ENCODE results near the gene PSMC4. TPM values are rescaled to one million over a fixed set of nuclear protein-coding genes. Genes with fewer than 3 reads are reported as not detected.

The PSMC4 gene
- total RNA-seq, 1 experiment from 2014 or later, result 120 TPM

DNA sequence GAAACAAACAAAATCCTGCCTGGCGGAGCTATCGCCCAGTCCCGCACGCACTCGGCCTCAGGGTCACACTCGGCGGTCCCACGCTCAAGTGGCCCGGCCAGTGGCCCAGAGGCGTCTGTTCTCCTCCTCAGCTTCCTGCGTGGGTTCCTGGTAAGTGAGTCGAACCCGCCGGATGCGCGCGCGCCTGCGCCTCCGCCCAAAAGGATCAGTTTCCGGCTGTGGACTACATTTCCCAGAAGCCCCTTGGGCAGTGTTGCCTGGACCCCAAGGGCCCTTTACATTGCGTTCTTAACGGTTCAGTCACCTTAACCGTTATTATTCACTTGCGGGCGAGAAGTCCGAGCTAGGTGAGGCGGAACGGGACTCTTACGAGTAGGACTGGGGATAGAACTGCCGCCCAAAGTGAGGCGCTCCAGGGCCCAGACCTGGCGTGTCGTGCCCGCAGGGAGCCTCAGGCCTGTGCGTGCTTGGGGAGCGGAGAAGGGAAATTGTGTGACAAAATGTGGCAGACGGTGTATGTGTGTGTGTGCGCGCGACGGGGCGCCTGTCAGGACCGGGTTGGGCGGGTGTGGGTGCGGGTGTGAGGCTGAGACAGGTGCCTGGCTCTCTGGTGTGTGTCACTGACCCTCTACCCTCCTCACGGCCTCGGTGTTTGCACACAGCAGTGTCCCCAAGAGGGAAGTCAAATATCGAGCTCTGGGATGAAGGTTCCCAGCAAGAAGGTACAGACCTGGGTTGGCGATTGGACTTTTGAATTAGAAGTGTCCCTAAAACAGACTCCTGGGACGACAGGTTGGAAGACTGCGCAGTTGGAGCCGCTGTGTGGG is 26.1 kb downstream of the PSMC4 start, which contains the start of gene ZNF546 (continued):
- TF ChIP-seq RAD21 (IDR thresholded peaks at IDR 0.05; ENCODE audit: low read depth) (no peak), FOSL1 (IDR thresholded peaks at IDR 0.05; ENCODE audit: low read depth) (no peak), SIN3A (IDR thresholded peaks at IDR 0.05; ENCODE audit: low read depth) (peak; percentile 89), ZFX (IDR thresholded peaks at IDR 0.05) (peak; percentile 66), SP1 (IDR thresholded peaks at IDR 0.05; ENCODE audit: low read depth) (no peak; the same call in 1 of the 2 replicates)

DNA sequence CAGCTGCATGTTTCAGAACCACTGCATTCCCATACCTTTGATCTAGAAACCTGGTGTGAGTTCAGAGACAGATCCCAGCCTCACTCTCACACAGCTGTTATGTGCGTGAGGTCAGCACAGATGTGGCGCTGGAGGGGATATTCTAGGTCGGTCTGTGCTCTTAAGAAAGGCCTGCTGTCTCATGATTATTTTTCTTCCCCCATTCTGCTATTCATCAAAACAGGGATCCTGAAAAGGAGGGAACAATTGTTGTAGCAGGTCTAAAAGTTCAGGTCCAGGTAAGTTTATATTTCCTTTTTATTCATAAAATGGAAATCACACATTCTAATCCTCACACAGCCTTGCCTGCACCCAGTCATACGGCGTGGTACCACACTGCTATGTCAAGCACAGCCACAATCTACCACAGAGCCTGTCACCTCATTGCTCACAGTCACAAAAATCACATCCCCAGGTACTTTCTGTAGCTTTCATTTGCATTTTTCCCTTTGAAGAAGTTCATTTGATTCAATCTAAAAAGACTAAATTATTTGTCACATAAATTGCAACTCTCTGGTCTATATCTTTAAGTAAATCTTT is 26.8 kb downstream of the PSMC4 start:
- ATAC-seq, result no peak
- CTCF ChIA-PET, result no interaction called here
- H3K27ac ChIP-seq (ENCODE audit: low read depth, low read length), result no peak overlapping the region
- no peak for TF ChIP-seq ZNF274 (IDR thresholded peaks at IDR 0.05; ENCODE audit: low read depth, low read length)
- TF ChIP-seq JUND (IDR thresholded peaks at IDR 0.05), result no peak
- TF ChIP-seq, protein P1, sequence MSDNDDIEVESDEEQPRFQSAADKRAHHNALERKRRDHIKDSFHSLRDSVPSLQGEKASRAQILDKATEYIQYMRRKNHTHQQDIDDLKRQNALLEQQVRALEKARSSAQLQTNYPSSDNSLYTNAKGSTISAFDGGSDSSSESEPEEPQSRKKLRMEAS (IDR thresholded peaks at IDR 0.05), result no peak
- no peak for TF ChIP-seq TCF7L2 (IDR thresholded peaks at IDR 0.05; ENCODE audit: borderline replicate concordance, extremely low read depth, insufficient read depth, insufficient read length)
- TF ChIP-seq CEBPB (IDR thresholded peaks at IDR 0.05; ENCODE audit: low read depth), result no peak
- TF ChIP-seq, protein P2, sequence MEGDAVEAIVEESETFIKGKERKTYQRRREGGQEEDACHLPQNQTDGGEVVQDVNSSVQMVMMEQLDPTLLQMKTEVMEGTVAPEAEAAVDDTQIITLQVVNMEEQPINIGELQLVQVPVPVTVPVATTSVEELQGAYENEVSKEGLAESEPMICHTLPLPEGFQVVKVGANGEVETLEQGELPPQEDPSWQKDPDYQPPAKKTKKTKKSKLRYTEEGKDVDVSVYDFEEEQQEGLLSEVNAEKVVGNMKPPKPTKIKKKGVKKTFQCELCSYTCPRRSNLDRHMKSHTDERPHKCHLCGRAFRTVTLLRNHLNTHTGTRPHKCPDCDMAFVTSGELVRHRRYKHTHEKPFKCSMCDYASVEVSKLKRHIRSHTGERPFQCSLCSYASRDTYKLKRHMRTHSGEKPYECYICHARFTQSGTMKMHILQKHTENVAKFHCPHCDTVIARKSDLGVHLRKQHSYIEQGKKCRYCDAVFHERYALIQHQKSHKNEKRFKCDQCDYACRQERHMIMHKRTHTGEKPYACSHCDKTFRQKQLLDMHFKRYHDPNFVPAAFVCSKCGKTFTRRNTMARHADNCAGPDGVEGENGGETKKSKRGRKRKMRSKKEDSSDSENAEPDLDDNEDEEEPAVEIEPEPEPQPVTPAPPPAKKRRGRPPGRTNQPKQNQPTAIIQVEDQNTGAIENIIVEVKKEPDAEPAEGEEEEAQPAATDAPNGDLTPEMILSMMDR (IDR thresholded peaks at IDR 0.05 in 2 of 3, conservative IDR thresholded peaks at IDR 0.05 in 1 of 3; ENCODE audit: borderline replicate concordance in 1 of 3, insufficient read depth in 1 of 3, low read depth in 2 of 3, low read length in 2 of 3), result no peak
- TF ChIP-seq EZH2phosphoT487 (IDR thresholded peaks at IDR 0.05; ENCODE audit: borderline replicate concordance), result no peak
- TF ChIP-seq, protein P3, sequence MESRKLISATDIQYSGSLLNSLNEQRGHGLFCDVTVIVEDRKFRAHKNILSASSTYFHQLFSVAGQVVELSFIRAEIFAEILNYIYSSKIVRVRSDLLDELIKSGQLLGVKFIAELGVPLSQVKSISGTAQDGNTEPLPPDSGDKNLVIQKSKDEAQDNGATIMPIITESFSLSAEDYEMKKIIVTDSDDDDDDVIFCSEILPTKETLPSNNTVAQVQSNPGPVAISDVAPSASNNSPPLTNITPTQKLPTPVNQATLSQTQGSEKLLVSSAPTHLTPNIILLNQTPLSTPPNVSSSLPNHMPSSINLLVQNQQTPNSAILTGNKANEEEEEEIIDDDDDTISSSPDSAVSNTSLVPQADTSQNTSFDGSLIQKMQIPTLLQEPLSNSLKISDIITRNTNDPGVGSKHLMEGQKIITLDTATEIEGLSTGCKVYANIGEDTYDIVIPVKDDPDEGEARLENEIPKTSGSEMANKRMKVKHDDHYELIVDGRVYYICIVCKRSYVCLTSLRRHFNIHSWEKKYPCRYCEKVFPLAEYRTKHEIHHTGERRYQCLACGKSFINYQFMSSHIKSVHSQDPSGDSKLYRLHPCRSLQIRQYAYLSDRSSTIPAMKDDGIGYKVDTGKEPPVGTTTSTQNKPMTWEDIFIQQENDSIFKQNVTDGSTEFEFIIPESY (IDR thresholded peaks at IDR 0.05; ENCODE audit: extremely low read depth, insufficient replicate concordance, low read length), result no peak
- TF ChIP-seq, protein P4, sequence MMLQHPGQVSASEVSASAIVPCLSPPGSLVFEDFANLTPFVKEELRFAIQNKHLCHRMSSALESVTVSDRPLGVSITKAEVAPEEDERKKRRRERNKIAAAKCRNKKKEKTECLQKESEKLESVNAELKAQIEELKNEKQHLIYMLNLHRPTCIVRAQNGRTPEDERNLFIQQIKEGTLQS (IDR thresholded peaks at IDR 0.05), result no peak
- TF ChIP-seq, protein P5, sequence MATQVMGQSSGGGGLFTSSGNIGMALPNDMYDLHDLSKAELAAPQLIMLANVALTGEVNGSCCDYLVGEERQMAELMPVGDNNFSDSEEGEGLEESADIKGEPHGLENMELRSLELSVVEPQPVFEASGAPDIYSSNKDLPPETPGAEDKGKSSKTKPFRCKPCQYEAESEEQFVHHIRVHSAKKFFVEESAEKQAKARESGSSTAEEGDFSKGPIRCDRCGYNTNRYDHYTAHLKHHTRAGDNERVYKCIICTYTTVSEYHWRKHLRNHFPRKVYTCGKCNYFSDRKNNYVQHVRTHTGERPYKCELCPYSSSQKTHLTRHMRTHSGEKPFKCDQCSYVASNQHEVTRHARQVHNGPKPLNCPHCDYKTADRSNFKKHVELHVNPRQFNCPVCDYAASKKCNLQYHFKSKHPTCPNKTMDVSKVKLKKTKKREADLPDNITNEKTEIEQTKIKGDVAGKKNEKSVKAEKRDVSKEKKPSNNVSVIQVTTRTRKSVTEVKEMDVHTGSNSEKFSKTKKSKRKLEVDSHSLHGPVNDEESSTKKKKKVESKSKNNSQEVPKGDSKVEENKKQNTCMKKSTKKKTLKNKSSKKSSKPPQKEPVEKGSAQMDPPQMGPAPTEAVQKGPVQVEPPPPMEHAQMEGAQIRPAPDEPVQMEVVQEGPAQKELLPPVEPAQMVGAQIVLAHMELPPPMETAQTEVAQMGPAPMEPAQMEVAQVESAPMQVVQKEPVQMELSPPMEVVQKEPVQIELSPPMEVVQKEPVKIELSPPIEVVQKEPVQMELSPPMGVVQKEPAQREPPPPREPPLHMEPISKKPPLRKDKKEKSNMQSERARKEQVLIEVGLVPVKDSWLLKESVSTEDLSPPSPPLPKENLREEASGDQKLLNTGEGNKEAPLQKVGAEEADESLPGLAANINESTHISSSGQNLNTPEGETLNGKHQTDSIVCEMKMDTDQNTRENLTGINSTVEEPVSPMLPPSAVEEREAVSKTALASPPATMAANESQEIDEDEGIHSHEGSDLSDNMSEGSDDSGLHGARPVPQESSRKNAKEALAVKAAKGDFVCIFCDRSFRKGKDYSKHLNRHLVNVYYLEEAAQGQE (IDR thresholded peaks at IDR 0.05; ENCODE audit: low read depth), result no peak
- no peak for TF ChIP-seq SIN3A (IDR thresholded peaks at IDR 0.05; ENCODE audit: low read depth)
- no peak for TF ChIP-seq ZFX (IDR thresholded peaks at IDR 0.05)

More for the DNA sequence above, 26.8 kb downstream of the PSMC4 start:
- intact Hi-C loops (cut with micrococcal nuclease), result no loop called here
- Histone ChIP-seq H3K9me3 (ENCODE audit: control insufficient read depth in 1 of 2, insufficient read depth in 1 of 2, low read depth in 1 of 2, low read length in 2 of 2) (peaks cover 4 to 6% of the 10 kb centered on the region in 2 experiments; a peak in 3 of 4 replicates), H3K9ac (ENCODE audit: low read length) (no peak overlapping the region), H3K4me1 (ENCODE audit: control insufficient read depth in 1 of 2, insufficient read depth in 2 of 2, low read length in 2 of 2) (peaks cover 0 to 11% of the 10 kb centered on the region in 2 experiments; a peak in 2 of 4 replicates), H3K27me3 (ENCODE audit: insufficient read depth, low read length) (no peaks in the 10 kb centered on the region), H3K4me3 (replicated peaks in 1 of 2; ENCODE audit: low read depth in 1 of 2, low read length in 2 of 2) (no peak overlapping the region), H3K79me2 (ENCODE audit: insufficient read depth, low read length) (peaks cover 21% of the 10 kb centered on the region), H3K9me2 (ENCODE audit: insufficient read depth) (no peaks in the 10 kb centered on the region), H2AFZ (ENCODE audit: low read depth, low read length, poor library complexity, severe bottlenecking) (no peak overlapping the region), H4K20me1 (ENCODE audit: insufficient read depth) (no peaks in the 10 kb centered on the region), H3K36me3 (ENCODE audit: control insufficient read depth in 1 of 2, insufficient read depth in 2 of 2, low read length in 2 of 2) (no peaks in the 10 kb centered on the region), H3K4me2 (ENCODE audit: low read length) (peak overlapping the region; percentile 84)
- ChIA-PET RAD21 (ENCODE audit: low non-redundant PET in 1 of 2, low total read pairs in 2 of 2, uncharacterized antibody in 2 of 2, unreplicated experiment in 2 of 2) (no interaction called here), POLR2A (no interaction called here)
- no TSS peak for BruUV-seq (replicated peaks)
- DNase-seq (ENCODE audit: low read depth, low spot score), result no peak

Data from HCT116 (cell line).